Ovary (tissue), 3 donors: Measurements from ENCODE around the gene JADE1.

ENCODE experiments used
- POLR2A ChIP-seq: fragments of 450-650 bp; IDR thresholded peaks from one replicate; pipeline ENCODE4 v1.6.1; 2017; ENCODE audit warnings: antibody characterized with exemption, mild to moderate bottlenecking, moderate library complexity
- TF ChIP-seq, protein P1 (sequence below), 3 donors: fragments of 450-650 bp in 2 of 3; fragments of 200-600 bp in 1 of 3; IDR thresholded peaks; one replicate each; pipeline versions ENCODE4 v1.5.1 to v1.8.0; 2016 to 2022; ENCODE audit warnings: antibody characterized with exemption in 3 of 3, mild to moderate bottlenecking in 1 of 3
- donor health status: DM: no; HTN: no; CAD: no.

DNA sequence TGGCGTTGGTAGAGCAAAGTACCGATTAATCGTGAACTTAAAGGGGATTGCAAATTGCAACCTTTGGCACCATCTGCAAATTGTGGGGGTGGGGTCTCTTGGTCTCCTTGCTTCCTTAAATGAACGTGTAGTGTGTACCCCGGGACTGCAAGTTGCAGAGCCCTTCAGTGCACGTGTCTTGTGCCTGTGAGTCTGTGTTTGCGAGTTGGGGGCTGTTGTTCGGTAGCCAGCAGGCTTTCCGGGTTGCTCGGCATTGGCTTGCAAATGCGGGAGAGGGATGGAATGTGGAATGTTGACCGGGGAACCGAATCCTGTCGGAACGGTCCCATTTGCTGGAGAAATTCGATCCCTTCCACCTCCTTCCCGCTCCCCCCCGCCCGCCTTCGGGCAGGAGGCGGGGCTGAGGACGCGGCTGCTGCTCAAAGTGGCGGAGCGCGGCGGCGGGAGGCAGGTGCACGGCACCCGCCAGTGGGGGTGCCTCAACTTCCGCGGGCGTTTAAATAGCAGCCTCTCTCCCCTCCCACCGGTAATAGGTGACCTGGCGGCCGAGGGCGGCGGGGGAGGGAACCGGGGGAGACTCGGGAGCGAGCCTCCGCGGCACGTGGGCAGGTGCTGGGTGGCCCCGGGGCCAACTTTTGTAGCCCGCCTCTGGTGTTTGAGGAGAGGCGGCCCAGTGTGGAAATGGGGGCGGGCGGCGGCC, 1.5 kb downstream of the JADE1 start:
- peak; percentile 75 for TF ChIP-seq POLR2A
- TF ChIP-seq, protein P1, sequence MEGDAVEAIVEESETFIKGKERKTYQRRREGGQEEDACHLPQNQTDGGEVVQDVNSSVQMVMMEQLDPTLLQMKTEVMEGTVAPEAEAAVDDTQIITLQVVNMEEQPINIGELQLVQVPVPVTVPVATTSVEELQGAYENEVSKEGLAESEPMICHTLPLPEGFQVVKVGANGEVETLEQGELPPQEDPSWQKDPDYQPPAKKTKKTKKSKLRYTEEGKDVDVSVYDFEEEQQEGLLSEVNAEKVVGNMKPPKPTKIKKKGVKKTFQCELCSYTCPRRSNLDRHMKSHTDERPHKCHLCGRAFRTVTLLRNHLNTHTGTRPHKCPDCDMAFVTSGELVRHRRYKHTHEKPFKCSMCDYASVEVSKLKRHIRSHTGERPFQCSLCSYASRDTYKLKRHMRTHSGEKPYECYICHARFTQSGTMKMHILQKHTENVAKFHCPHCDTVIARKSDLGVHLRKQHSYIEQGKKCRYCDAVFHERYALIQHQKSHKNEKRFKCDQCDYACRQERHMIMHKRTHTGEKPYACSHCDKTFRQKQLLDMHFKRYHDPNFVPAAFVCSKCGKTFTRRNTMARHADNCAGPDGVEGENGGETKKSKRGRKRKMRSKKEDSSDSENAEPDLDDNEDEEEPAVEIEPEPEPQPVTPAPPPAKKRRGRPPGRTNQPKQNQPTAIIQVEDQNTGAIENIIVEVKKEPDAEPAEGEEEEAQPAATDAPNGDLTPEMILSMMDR (IDR thresholded peaks at IDR 0.05) = peak in 1 of 3 donors; percentile 18
